Occipital lobe (tissue), 2 donors: ENCODE results near the gene PLVAP. TPM values are rescaled to one million over a fixed set of nuclear protein-coding genes. Genes with fewer than 3 reads are reported as not detected.
"Not testable (repeated sequence)": the region's sequence is repeated elsewhere in the genome, so short reads cannot be mapped to it uniquely, and the experiment has no call there.

Experiments
- DNase-seq: peaks from one replicate; lab custom pipeline; 2025; lab: John Stamatoyannopoulos, UW
- total RNA-seq: library from RNA; depleted of rRNA; stranded (reverse); fragments of >200 nt; gene quantifications from one replicate; pipeline ENCODE4 v1.2.3, GENCODE V29; 2014

The PLVAP gene
- total RNA-seq, 1 donor from 2014 or later: 0.94 TPM

DNA sequence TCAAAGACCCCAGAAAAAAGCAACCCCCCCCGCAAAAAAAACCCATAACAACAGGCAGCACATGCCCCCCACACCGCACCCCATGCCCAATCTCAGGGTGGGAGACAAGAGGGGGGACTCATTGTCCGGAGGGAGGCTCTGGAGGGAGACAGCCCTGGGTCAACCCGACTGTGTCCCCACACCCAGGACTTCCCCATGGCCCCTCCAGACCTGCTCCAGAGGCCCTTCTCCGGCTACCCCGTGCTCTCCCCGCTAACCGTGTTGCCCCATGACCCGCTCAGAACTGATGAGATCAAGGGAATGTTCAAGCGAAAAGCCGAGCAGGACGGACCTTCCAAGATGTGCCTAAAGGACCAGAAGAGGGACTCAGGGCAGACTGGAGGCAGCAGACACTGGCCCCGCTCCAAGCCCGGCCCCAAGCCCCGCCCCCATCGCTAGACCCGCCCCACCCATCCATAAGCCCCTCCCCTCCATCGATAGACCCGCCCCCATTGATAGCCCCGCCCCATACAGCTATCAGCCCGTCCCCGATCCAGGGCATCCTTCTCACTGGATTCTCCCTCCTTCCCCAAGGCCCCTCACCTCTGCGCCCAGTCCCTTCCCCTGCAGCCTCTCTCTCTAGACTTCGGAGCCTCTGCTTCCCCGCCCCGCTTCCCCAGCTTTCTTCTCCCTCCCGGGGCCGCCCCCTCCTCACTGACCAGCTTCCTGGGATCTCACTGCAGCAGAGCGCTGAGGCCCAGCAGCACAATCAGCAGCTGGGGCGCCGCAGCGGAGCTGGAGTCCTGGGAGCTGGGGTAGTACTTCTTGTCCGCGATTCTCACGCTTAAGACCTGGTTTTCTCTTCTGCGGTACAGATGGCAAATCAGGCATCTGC lies 26.1 kb upstream of the PLVAP start:
- no peak for DNase-seq

- DNase-seq: no peak
Measured at GRCh38 chr19:17401628-17402027, 24.5 kb upstream of the PLVAP start.

DNA sequence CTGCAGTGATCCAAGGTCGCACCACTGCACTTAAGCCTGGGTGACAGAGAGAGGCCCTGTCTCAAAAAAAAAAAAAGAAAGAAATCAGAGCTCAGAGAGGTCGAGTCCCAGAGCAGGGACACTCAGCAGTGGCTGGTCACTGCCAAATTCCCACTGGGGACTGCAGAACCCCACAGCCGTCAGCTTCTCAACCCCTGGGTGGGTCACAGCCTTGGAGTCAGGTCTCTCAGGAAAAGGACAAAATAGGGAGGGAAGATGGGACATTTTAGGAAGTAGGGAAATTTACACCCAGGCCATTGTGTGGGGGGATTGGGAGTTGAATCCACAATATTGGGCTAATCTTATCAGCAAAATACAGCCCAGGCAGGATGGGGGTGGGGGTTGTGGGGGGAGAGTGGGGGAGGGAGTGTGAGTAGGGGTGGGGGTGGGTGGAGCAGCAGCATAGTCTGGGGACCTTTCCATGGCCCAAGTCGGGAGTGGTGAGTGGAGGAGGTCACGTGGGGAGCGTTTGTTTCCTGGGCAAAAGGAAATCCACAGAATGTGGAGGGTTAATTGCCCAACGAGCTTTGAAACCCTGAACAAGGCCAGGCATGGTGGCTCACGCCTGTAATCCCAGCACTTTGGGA lies 21.9 kb upstream of the PLVAP start:
- DNase-seq: no peak

DNA sequence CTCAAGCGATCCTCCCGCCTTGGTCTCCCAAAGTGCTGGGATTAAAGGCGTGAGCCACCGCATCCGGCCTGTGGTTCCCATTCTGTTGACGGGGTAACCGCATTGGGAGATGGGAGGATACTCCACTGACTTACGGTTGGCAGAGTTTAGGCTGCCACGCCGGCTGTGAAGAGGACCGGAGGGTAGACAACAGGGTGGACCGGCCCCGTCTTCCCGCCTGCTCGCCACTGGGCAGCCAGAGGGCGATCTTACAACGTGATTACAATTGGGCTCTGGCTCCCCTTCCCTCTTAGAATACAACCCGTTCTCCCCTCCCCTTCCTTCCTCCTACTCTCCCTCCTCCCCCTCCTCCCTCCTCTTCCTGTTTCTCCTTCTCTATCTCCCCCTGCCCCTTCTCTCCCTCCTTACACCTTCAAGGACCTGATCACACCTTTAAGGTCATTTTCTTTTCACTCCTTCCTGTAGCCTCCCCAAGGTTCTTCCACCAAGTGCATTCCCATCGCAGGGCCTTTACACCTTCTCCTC lies 17.8 kb upstream of the PLVAP start:
- DNase-seq: no peak

GRCh38 chr19:17393914-17394313 lies 16.8 kb upstream of the PLVAP start, which contains the start of gene CCDC194:
Gene CCDC194 (minus strand): TSS chr19:17394196. CDS start chr19:17394158, 38 bp downstream.
- DNase-seq: no peak

DNA sequence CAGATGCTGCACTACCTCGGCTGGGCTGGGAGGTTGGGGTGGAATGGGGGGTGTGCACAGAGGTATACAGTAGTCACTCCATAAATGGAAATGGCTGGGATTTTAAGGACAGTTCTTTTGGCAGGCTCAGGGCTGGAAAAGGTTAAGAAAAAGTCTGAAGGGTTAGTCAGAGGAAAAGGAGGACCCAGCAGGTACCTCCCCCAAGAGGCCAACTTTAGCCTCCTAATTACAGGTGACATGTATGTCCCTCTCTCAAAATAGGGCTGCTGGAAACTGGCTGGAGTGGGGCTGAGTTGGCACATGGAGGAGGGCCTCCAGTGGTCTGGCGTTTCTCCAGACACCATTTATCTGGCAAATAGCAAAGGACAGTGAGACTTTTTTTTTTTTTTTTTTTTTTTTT lies 15.9 kb upstream of the PLVAP start:
- no peak for DNase-seq

DNA sequence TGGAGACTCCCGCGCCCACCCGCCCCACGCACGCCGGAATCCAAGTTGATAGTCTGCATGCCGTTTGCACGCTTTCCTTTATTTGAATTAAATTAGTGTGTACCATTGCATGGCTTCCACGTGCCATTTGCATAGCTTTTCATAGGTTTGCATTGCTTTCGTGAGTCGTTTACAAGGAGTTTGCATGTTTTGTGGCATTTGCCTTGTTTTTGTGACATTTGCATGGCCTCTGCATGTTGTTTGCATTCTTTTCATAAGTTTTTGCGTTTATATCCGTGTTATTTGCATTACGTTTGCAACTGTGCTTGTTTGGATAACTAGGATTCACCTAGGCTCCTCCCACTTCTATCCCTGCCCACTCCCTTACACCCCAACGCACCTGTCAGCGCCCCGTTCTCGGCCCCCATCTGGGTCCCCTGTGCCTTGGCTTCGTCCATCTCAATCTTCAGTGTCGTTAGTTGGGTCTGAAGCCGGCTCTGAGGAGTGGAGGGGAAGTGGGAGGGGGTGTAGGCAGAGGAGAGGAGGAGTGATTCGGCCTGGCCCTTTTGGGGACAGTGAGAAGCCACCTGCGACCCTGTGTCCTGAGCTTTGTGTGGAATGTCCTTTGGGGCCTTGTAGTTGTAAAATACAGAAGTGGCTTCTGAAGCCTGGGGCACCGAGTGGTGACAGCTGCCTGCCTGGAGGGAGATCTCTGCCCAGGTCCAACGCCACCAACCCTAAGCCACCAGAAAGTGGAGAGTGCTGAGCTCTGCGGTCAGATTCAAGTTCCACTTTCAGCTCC lies 14.4 kb upstream of the PLVAP start:
- no peak for DNase-seq

DNA sequence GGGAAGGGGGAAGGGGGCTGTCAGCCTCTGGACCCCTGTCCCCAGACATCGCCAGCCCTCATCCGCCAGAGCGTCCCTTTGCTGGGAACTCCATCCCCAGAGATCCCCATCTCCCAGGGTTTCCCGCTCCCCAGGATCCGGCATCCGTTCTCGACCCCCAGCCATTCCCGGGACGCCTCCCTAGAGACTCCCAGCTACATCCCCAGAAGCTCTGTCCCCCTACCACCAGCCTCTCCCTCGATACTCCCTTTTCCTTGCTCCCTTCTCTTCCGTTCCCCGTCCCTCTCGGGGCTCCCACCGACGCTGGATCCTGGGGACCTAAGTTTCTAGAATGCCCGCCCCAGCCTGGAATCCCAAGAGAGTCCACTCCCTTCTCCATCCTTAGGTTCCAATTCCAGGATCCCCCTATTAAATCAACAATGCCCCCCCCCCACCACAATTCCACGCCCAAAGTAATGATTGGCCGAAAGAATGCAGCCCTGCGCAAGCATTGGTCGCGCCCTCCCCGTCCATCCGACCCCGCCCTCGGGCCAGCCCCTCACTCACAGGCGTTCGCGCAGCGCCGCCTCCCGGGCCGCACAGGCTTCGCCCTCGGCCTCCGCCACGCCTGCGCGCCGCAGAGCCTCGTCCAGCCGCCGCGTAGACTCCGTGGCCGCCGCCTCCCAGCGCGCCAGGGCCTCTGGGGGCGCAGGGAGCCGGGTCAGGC lies 13.7 kb upstream of the PLVAP start:
- peak; percentile 69 for DNase-seq

GRCh38 chr19:17389957-17390664 lies 13.0 kb upstream of the PLVAP start:
- no peak for DNase-seq

GRCh38 chr19:17389288-17389687 lies 12.1 kb upstream of the PLVAP start:
- no peak for DNase-seq

- no peak for DNase-seq
Measured at GRCh38 chr19:17385878-17386611, 8.9 kb upstream of the PLVAP start.

DNA sequence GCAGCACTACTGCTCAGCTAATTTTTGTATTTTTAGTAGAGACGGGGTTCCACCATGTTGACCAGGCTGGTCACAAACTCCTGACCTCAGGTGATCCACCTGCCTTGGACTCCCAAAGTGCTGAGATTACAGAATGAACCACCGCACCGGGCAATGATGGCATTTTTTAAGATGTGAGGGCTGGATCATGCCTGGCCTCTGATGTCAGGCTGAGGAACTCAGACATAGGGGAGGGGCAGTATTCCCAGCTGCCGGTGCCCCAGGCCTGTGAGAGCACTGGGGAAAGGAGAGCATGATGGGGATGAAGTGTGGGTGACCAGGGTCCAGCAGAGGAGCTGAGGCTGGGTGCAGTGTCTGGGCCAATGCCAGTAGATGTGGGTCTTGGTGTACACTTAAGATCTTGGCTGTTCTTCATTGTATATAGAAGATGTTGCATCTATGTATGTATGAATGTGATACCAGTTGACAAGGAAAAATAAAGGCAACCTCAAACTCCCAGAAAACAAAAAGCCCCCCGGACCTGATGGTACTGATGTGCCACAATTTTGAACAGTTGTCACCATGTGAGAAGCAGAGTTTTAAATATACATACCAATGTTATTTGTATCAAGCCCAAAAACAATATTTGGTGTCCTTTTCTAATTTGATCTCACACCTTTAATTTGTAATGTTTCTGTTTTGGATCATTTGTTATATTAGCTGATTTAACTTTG lies 3.4 kb upstream of the PLVAP start:
- DNase-seq: no peak

DNA sequence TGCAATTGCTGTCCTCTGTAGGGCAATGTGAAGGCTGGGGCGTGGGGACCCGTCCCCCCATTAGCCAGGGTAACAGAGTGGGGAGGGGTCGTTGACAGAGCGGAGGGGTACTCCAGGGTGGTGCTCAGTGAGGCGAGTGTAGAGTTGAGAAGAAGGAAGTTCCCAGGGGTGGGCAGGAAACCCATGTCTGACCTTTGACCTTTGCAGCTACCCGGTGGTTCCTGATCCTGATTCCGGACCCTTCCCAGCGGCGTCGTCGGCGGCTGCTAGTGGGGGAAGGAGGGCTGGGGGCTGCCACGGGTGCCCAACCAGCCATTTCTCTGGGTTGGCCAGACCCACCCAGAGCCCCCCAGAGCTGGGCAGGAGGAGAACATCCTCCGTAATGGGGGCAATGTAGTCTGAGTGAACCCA lies 2.1 kb upstream of the PLVAP start:
- no peak for DNase-seq

- DNase-seq: no peak
Measured at GRCh38 chr19:17378271-17378670, 1.1 kb upstream of the PLVAP start.

DNA sequence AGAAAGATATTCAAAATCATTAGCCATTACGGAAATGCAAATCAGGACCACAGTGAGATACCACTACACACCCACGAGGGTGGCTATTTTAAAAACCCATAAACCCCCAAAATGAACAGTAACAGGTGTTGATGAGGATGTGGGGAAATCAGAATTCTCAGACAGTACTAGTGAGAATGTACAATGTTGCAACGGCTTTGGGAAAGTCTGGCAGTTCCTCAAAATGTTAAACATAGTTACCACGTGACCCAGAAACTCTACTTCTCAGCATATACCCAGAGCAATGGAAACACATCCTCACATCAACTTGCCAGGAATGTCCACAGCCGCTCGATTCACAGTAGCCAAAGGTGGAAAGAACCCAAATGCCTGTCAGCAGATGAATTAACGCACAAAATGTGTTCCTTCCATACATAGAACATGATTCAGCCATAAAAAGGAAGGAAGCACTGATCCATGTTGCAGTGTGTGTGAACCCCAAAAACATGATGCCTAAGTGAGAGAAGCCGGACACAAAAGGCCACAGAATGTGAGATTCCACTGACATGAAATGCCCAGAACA lies 7.0 kb downstream of the PLVAP start:
- no peak for DNase-seq

DNA sequence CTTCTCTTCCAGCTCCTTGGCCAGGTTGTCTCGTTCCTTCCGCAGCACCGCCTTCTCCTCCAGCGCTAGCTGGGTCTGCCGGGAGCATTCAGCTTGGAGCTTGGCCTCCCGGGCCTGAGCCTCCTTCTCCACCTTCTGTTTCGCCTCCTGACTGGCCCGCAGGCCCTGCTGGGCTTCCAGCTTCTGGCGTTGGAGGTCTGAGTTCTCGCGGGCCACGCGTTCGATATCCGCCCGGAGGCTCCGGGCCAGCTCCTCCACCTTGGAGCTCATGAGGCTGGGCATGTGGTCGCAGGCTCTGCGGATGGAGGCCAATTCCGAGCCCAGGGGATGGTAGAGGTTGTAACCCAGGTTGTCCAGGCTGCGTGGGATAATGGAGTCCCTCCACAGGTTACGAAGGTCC lies 11.8 kb downstream of the PLVAP start:
- DNase-seq: no peak

DNA sequence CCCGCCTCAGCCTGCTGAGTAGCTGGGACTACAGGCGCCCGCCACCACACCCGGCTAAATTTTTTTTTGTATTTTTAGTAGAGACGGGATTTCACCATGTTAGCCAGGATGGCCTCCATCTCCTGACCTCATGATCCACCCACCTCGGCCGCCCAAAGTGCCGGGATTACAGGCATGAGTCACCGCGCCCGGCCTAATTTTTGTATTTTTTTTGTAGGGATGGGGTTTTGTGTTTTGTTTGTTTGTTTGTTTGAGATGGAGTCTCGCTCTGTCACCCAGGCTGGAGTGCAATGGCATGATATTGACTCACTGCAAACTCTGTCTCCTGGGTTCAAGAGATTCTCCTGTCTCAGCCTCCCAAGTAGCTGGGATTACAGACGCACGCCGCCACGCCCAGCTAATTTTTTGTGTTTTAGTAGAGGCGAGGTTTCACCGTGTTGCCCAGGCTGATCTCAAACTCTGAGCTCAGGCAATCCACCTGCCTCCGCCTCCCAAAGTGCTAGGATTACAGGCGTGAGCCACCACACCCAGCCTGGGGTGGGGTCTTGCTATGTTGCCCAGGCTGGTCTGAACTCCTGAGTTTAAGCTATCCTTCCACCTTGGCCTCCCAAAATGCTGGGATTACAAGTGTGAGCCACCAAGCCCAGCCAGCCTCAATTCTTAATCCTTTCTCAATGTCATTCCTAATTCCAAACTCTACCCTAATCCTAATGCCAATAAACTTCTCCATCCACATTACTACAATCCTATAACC lies 13.1 kb downstream of the PLVAP start:
- DNase-seq: not testable (repeated sequence)
